ENCODE measurements around the gene ELOB.

GRCh38 chr16:2768403-2769089 lies 8.5 kb downstream of the ELOB start:
- peak; percentile 19; the same call in 1 of the 2 replicates for TF ChIP-seq POLR2A (IDR thresholded peaks at IDR 0.05; ENCODE audit: low read depth, low read length)
- TF ChIP-seq POLR2AphosphoS5 (IDR thresholded peaks at IDR 0.05; ENCODE audit: low read depth, low read length): peak; percentile 50

Data from GM12891 (cell line).